Ascending aorta (tissue), 2 donors: ENCODE results near the gene LAMA3. TPM values are rescaled to one million over a fixed set of nuclear protein-coding genes. Genes with fewer than 3 reads are reported as not detected.

ENCODE experiments used
- DNase-seq, 2 donors: peaks; one replicate each; pipeline ENCODE4 v3.0.0-alpha.2; 2019; ENCODE audit warnings: low spot score in 2 of 2
- H3K27ac ChIP-seq, 2 donors: fragments of 200-600 bp; sonication (generic); one replicate each; pipeline ENCODE4 v1.5.1; 2016 to 2017; ENCODE audit warnings: mild to moderate bottlenecking in 1 of 2
- H3K27me3 ChIP-seq: fragments of 200-600 bp; sonication (generic); one replicate; pipeline ENCODE4 v1.5.1; 2017
- H3K36me3 ChIP-seq, 2 donors: fragments of 200-600 bp; sonication (generic); one replicate each; pipeline ENCODE4 v1.5.1; 2016
- H3K4me1 ChIP-seq, 2 donors: fragments of 200-600 bp; sonication (generic); one replicate each; pipeline ENCODE4 v1.5.1; 2016 to 2017; ENCODE audit warnings: mild to moderate bottlenecking in 1 of 2
- H3K4me3 ChIP-seq, 2 donors: fragments of 200-600 bp; sonication (generic); one replicate each; pipeline ENCODE4 v1.5.1; 2016 to 2017; ENCODE audit warnings: mild to moderate bottlenecking in 1 of 2
- H3K9me3 ChIP-seq, 2 donors: fragments of 200-600 bp; sonication (generic); one replicate each; pipeline ENCODE4 v1.5.1; 2016
- CTCF ChIP-seq, 3 experiments: fragments of 200-600 bp in 2 of 3; fragments of 450-650 bp in 1 of 3; sonication (generic) in 2 of 3; IDR thresholded peaks; one replicate each; pipeline ENCODE4 v1.5.1; 2016 to 2019; ENCODE audit warnings: antibody characterized with exemption in 3 of 3, mild to moderate bottlenecking in 1 of 3, moderate library complexity in 1 of 3
- intact Hi-C: fragments of 100-400 bp; cut with DNase I; formaldehyde crosslinking; loops from one replicate; pipeline ENCODE4 v1.15.1; 2023
- total RNA-seq: library from RNA; depleted of rRNA; stranded (reverse); fragments of >200 nt; gene quantifications from one replicate; pipeline ENCODE4 v1.1.0, GENCODE V29; 2016

LAMA3 gene
- total RNA-seq, 1 donor from 2014 or later = 27.2 TPM

GRCh38 chr18:23650968-23651927 lies 38.0 kb upstream of the LAMA3 start:
- DNase-seq = no peak
- no peak for TF ChIP-seq CTCF (IDR thresholded peaks at IDR 0.05)
- intact Hi-C loops = no loop called here

DNA sequence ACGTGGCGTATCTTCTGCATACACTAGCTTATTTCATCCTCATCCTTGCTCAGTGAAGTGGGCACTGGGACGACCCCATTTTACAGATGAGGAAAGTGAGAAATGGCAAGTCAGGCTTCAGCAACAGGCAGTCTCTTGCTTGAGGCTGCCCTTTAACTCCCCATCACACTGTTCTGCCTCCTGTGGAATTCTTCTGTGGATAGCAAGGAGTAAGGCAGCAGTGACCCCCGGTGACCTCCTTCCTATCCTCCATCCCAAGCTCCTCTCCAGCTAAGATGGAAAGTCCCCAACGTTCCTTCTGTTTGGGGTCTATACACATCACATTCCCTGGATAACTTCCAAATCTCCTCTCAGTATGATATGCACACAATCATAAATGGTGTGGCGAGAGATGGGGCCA lies 37.0 kb upstream of the LAMA3 start:
- no peaks in the 10 kb centered on the region for H3K27me3 ChIP-seq
- no peaks in the 10 kb centered on the region for H3K4me1 ChIP-seq
- no peak overlapping the region for H3K4me3 ChIP-seq
- no peak overlapping the region for H3K27ac ChIP-seq
- no peak for DNase-seq
- no peak for TF ChIP-seq CTCF (IDR thresholded peaks at IDR 0.05)
- H3K9me3 ChIP-seq = no peaks in the 10 kb centered on the region
- intact Hi-C loops = no loop called here
- H3K36me3 ChIP-seq = no peaks in the 10 kb centered on the region

More at GRCh38 chr18:23650968-23651927, 38.0 kb upstream of the LAMA3 start:
- H3K27ac ChIP-seq = no peak overlapping the region
- no peaks in the 10 kb centered on the region for H3K4me1 ChIP-seq
- no peak overlapping the region for H3K4me3 ChIP-seq
- H3K27me3 ChIP-seq = no peaks in the 10 kb centered on the region
- H3K9me3 ChIP-seq = no peaks in the 10 kb centered on the region
- no peaks in the 10 kb centered on the region for H3K36me3 ChIP-seq

GRCh38 chr18:23658285-23658684 lies 31.0 kb upstream of the LAMA3 start:
- H3K27me3 ChIP-seq = no peaks in the 10 kb centered on the region
- H3K27ac ChIP-seq = no peak overlapping the region
- TF ChIP-seq CTCF (IDR thresholded peaks at IDR 0.05) = no peak
- H3K4me1 ChIP-seq = peaks cover 0 to 4% of the 10 kb centered on the region in 2 donors
- DNase-seq = no peak
- H3K9me3 ChIP-seq = no peaks in the 10 kb centered on the region
- no peak overlapping the region for H3K4me3 ChIP-seq
- H3K36me3 ChIP-seq = no peaks in the 10 kb centered on the region
- intact Hi-C loops = no loop called here

DNA sequence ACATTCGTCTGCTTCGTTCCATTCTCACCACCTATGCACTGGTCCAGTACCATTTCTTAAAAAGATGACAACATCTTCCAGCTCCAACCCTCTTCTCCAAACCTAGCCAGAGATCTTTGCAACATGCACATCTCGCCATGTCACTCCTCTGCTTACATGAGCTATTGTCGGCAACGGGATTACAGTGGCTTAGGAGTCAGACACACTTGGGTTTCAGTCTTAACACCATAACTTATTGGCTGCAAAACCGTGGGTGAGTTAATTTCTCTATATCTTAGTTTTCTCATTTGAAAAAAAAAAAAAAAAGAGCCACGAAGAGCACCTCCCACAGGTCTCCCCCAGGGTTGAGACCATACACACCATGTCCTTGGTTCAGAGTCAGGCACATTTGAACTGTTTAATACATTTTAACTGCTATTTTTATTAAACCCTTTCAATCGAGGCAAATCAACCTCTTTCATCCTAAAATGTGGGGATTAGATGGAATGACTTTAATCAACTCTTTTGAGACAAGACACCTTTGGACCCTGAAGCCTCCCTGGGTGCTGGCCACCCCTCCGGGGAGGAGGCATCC lies 27.4 kb upstream of the LAMA3 start:
- intact Hi-C loops = no loop called here
- Histone ChIP-seq H3K36me3 (no peaks in the 10 kb centered on the region), H3K4me1 (peaks cover 0 to 4% of the 10 kb centered on the region in 2 donors), H3K27me3 (no peaks in the 10 kb centered on the region), H3K9me3 (no peaks in the 10 kb centered on the region), H3K27ac (no peak overlapping the region), H3K4me3 (peak overlapping the region; percentile 58 to 81)
- no peak for TF ChIP-seq CTCF (IDR thresholded peaks at IDR 0.05)
- DNase-seq = no peak

DNA sequence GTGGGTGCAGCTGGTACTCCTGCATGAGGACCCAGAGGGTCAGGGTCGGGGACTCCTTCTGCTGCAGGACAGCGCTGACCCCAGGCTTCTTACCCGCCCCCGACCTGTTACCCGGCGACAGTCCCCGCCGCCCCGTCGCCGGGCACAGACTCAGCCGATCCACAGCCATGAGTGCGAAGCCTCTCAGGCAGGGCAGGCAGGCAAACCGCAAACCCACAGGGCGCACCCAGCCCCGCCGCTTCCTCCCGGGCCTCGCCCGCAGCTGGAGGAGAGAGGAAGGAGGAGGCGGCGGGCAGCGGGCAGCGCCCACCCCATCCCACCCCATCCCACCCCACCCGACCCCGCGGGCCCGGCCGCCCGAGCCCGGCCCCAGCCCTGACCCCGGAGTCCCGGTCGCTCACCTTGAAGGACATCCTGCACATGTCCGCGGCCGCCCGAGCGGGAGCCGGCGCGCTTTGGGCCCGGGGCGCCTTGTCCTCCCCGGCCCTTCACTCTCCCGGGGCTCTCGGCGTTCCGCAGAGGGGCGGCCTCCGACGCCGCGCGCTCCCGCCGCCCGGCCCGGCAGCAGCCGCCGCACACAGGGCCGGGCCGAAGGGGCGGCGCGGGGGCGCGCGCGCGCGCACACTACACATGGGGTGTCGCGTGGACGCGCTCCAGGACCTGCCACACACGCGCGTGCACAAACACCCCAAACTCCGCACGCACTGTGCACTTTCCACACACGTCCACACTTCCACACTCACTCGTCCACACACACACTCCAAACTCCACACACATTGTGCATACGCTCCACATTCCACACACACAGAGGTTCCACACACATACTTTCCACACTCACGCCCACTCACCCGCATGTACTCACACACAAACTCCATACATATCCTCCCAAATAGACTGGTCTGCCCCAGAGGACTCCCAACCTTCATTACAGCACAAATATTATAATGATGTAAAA lies 26.7 kb upstream of the LAMA3 start, which contains the start of gene ANKRD29:
Gene ANKRD29, minus strand, starts transcription at position 603 of the 955 bp plus-strand sequence. Its CDS starts 181 bp downstream, at position 422.
- intact Hi-C loops = no loop called here
- no peaks in the 10 kb centered on the region for H3K9me3 ChIP-seq
- H3K27me3 ChIP-seq = no peaks in the 10 kb centered on the region
- H3K36me3 ChIP-seq = no peaks in the 10 kb centered on the region
- peak in 1 of 2 donors; percentile 62 for DNase-seq
- peak within 1 kb of the TSS; percentile 58 to 81 for H3K4me3 ChIP-seq
- no peak for TF ChIP-seq CTCF (IDR thresholded peaks at IDR 0.05)
- H3K4me1 ChIP-seq = peaks cover 0 to 4% of the 10 kb centered on the region in 2 donors
- H3K27ac ChIP-seq = no peak within 1 kb of the TSS
